DND-41 (cell line): Measurements from ENCODE around the gene UBE2C.
A peak's percentile ranks its signal among the peaks of the same experiment; 100 is the strongest.

Source experiments
- CTCF ChIP-seq: IDR thresholded peaks from 2 replicates; pipeline ENCODE4 v1.5.1; 2012; ENCODE audit warnings: borderline replicate concordance, low read length, moderate library complexity, mild to moderate bottlenecking; ENCODE audit not compliant: poor library complexity, severe bottlenecking; ENCODE audit errors: extremely low read depth
- EZH2 ChIP-seq: IDR thresholded peaks from 3 replicates; pipeline ENCODE4 v1.6.1; 2012; ENCODE audit warnings: borderline replicate concordance, low read depth, mild to moderate bottlenecking, moderate library complexity, low read length, inconsistent platforms; ENCODE audit not compliant: severe bottlenecking

- TF ChIP-seq CTCF: peak; percentile 43
- TF ChIP-seq EZH2: no peak
Measured at GRCh38 chr20:45823949-45824835, 11.7 kb downstream of the UBE2C start.
